Keratinocyte (primary cell): ENCODE data around the gene STUB1. TPM values are rescaled to one million over a fixed set of nuclear protein-coding genes. Genes with fewer than 3 reads are reported as not detected.

ENCODE experiments used
- DNase-seq: peaks from one replicate; pipeline ENCODE4 v3.0.0-alpha.2; 2011; ENCODE audit warnings: low read depth, missing footprints, low spot score
- FAIRE-seq: peaks from 2 replicates; lab custom pipeline; 2011; peaks lifted over from hg19 to GRCh38; lab: Jason Lieb, UNC
- H2AFZ ChIP-seq: 2 replicates; pipeline ENCODE4 v1.6.0; 2012; ENCODE audit warnings: low read length, control low read depth, inconsistent platforms; ENCODE audit not compliant: control insufficient read depth
- H3K27ac ChIP-seq: 2 replicates; pipeline ENCODE4 v1.5.1; 2011; ENCODE audit warnings: low read length; ENCODE audit not compliant: control insufficient read depth, insufficient read depth
- H3K27me3 ChIP-seq: 3 replicates; pipeline ENCODE4 v1.6.0; 2011; ENCODE audit warnings: low read length; ENCODE audit not compliant: control insufficient read depth, insufficient read depth; ENCODE audit errors: extremely low read depth
- H3K36me3 ChIP-seq, 2 experiments: 2 replicates in 1 of 2; 3 replicates in 1 of 2; pipeline ENCODE4 v1.5.1; 2011; ENCODE audit warnings: low read length in 2 of 2, mild to moderate bottlenecking in 1 of 2; ENCODE audit not compliant: control insufficient read depth in 2 of 2, insufficient read depth in 2 of 2; ENCODE audit errors: extremely low read depth in 1 of 2
- H3K4me1 ChIP-seq: 3 replicates; pipeline ENCODE4 v1.5.1; 2011; ENCODE audit warnings: low read length; ENCODE audit not compliant: control insufficient read depth, insufficient read depth; ENCODE audit errors: extremely low read depth
- H3K4me2 ChIP-seq: 3 replicates; pipeline ENCODE4 v1.6.0; 2011; ENCODE audit warnings: low read depth, low read length; ENCODE audit not compliant: control insufficient read depth, insufficient read depth; ENCODE audit errors: extremely low read depth
- H3K4me3 ChIP-seq, 3 experiments: fragments of 200-600 bp in 1 of 3; sonication (generic) in 1 of 3; 2 replicates in 2 of 3; 3 replicates in 1 of 3; pipeline ENCODE4 v1.5.1; 2011 to 2016; ENCODE audit warnings: low read length in 3 of 3, mild to moderate bottlenecking in 3 of 3, control low read depth in 2 of 3, inconsistent platforms in 1 of 3, low read depth in 1 of 3, mixed read lengths in 1 of 3, mixed run types in 1 of 3, moderate library complexity in 1 of 3; ENCODE audit not compliant: control insufficient read depth in 2 of 3, insufficient read depth in 2 of 3; ENCODE audit errors: extremely low read depth in 1 of 3
- H3K79me2 ChIP-seq: 2 replicates; pipeline ENCODE4 v1.6.0; 2012; ENCODE audit warnings: low read length; ENCODE audit not compliant: control insufficient read depth, insufficient read depth
- H3K9ac ChIP-seq: 3 replicates; pipeline ENCODE4 v1.6.0; 2011; ENCODE audit warnings: low read length; ENCODE audit not compliant: control insufficient read depth, insufficient read depth; ENCODE audit errors: extremely low read depth
- H3K9me1 ChIP-seq: 3 replicates; pipeline ENCODE4 v1.6.0; 2011; ENCODE audit warnings: low read length; ENCODE audit not compliant: control insufficient read depth, insufficient read depth; ENCODE audit errors: extremely low read depth
- H3K9me3 ChIP-seq: 2 replicates; pipeline ENCODE4 v1.5.1; 2012; ENCODE audit warnings: low read depth, low read length; ENCODE audit not compliant: control insufficient read depth
- H4K20me1 ChIP-seq: 3 replicates; pipeline ENCODE4 v1.6.0; 2011; ENCODE audit warnings: low read length; ENCODE audit not compliant: control insufficient read depth, insufficient read depth; ENCODE audit errors: extremely low read depth
- EZH2 ChIP-seq: IDR thresholded peaks from one replicate; pipeline ENCODE4 v1.6.1; 2012; ENCODE audit warnings: inconsistent platforms, mild to moderate bottlenecking, low read length, moderate library complexity
- dilution Hi-C: fragments of 300-500 bp; cut with MboI; formaldehyde crosslinking; loops from one replicate; pipeline ENCODE4 v1.7.0; 2020; ENCODE audit warnings: low sequenced_read_pairs; ENCODE audit not compliant: extremely low pct_ligation_motif_present
- polyA plus RNA-seq, 5 experiments: library from polyadenylated mRNA; depleted of rRNA in 3 of 5; stranded (reverse) in 3 of 5; stranded (forward) in 1 of 5; unstranded in 1 of 5; fragments of >200 nt; gene quantifications; 1 replicate in 1 of 5; 2 replicates in 3 of 5; 3 replicates in 1 of 5; pipeline versions ENCODE4 v1.2.1 to v1.2.3, GENCODE V29; 2011 to 2012; ENCODE audit warnings: missing spikeins in 2 of 5, low read depth in 1 of 5, low replicate concordance in 1 of 5
- TF ChIP-seq, protein P1 (sequence below), 3 experiments: IDR thresholded peaks in 1 of 3; conservative IDR thresholded peaks in 1 of 3; optimal IDR thresholded peaks in 1 of 3; 2 replicates in 2 of 3; 3 replicates in 1 of 3; pipeline versions ENCODE3 to v1.5.1; 2011; ENCODE audit warnings: low read length in 3 of 3, mild to moderate bottlenecking in 3 of 3, moderate library complexity in 2 of 3, control low read depth in 1 of 3, inconsistent platforms in 1 of 3; ENCODE audit not compliant: insufficient read depth in 2 of 3; ENCODE audit errors: extremely low read depth in 1 of 3

Gene STUB1
- polyA plus RNA-seq, 1 donor (not counting 4 experiments of a cell fraction or from before 2014, with no cell fraction given), result 124 TPM

DNA sequence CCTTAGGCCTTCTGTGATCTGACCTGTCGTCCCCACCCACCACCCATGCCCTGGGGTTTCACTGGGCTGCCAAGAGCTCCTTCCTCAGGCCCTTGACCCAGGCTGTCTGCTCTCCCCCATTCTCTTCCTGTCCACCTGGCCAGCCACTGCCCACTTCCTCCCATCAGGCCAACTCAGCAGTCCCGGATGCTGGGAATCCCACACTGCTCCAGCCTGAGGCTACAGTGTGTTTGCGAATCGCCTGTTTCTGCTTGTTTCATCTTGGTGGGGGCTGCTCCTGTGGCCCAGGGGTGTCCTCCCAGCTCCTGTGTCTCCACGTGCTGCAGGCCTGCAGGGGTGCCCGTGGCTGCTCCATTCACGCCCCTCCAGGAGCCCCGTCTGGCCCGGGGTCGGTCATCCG, 33.9 kb downstream of the STUB1 start:
- H3K36me3 ChIP-seq, result no peaks in the 10 kb centered on the region
- H3K79me2 ChIP-seq, result peaks cover 8% of the 10 kb centered on the region
- H3K27me3 ChIP-seq, result peaks cover 26% of the 10 kb centered on the region
- peaks cover 20% of the 10 kb centered on the region for H3K4me1 ChIP-seq
- peak overlapping the region; percentile 37 for H3K4me2 ChIP-seq
- no peak overlapping the region for H3K4me3 ChIP-seq
- no peak overlapping the region for H3K9ac ChIP-seq
- TF ChIP-seq, protein P1, sequence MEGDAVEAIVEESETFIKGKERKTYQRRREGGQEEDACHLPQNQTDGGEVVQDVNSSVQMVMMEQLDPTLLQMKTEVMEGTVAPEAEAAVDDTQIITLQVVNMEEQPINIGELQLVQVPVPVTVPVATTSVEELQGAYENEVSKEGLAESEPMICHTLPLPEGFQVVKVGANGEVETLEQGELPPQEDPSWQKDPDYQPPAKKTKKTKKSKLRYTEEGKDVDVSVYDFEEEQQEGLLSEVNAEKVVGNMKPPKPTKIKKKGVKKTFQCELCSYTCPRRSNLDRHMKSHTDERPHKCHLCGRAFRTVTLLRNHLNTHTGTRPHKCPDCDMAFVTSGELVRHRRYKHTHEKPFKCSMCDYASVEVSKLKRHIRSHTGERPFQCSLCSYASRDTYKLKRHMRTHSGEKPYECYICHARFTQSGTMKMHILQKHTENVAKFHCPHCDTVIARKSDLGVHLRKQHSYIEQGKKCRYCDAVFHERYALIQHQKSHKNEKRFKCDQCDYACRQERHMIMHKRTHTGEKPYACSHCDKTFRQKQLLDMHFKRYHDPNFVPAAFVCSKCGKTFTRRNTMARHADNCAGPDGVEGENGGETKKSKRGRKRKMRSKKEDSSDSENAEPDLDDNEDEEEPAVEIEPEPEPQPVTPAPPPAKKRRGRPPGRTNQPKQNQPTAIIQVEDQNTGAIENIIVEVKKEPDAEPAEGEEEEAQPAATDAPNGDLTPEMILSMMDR (optimal IDR thresholded peaks at IDR 0.05 in 1 of 3, IDR thresholded peaks at IDR 0.05 in 1 of 3, conservative IDR thresholded peaks at IDR 0.05 in 1 of 3; ENCODE audit: extremely low read depth in 1 of 3, insufficient read depth in 2 of 3, low read length in 3 of 3), result no peak
- no peak for TF ChIP-seq EZH2
- DNase-seq (no peak), FAIRE-seq (no peak)
- H2AFZ ChIP-seq, result no peak overlapping the region
- H3K9me1 ChIP-seq, result no peaks in the 10 kb centered on the region
- no peaks in the 10 kb centered on the region for H3K9me3 ChIP-seq
- H3K27ac ChIP-seq, result no peak overlapping the region
- dilution Hi-C loops, result no loop called here
- H4K20me1 ChIP-seq, result peaks cover 6% of the 10 kb centered on the region

DNA sequence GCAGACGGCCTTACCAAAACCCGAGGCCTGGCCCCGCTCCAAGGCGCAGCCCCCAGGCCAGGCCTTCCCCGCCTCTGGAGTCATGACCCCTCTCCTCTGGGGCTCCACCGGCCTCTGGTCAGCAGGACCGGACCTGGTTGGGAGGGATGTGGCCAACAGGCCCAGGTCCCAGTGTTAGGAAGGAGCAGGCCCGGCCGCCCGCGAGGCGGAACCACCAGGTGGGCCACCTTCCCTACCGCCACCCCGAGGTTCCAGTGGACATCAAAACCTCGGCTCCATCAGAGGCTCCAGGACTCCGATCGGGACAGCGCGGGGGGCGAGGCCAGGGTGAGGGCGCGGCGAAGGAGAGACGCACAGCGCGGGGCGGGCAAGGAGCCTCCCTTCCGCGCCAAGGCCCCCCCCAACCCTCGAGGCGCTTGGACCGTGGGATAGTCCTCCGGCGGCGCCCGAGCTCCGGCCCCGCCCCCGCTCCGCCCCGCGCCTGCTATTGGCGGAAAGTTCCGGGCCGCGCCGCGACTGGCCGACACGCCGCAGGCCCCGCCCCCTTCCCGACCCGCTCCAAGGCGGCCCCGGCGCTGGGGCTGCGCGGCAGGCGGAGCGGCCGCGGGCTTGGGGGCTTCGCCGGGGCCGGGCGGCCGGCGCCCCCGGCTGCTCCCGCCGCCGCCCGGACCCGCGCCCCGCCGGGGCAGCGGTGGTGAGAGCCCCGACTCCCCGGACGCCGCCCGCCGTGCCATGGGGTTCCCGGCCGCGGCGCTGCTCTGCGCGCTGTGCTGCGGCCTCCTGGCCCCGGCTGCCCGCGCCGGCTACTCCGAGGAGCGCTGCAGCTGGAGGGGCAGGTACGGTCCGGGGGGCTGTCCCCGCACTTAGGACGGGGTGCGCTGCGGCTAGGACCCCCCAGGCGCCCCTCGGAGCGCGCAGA, 34.6 kb downstream of the STUB1 start, which contains the start of gene METRN:
METRN (plus strand) TSS at position 561 of the 919 bp plus-strand sequence; CDS start at position 733, 172 bp downstream.
- TF ChIP-seq, protein P1 (optimal IDR thresholded peaks at IDR 0.05 in 1 of 3, IDR thresholded peaks at IDR 0.05 in 1 of 3, conservative IDR thresholded peaks at IDR 0.05 in 1 of 3; ENCODE audit: extremely low read depth in 1 of 3, insufficient read depth in 2 of 3, low read length in 3 of 3), result no peak
- TF ChIP-seq EZH2, result no peak
- no peak for DNase-seq
- Histone ChIP-seq H3K4me1 (peaks cover 24% of the 10 kb centered on the region), H3K27ac (peak within 1 kb of the TSS; percentile 20), H2AFZ (no peak within 1 kb of the TSS), H3K9me1 (no peaks in the 10 kb centered on the region), H3K4me2 (peak within 1 kb of the TSS; percentile 70), H3K36me3 (no peaks in the 10 kb centered on the region), H4K20me1 (peaks cover 8% of the 10 kb centered on the region), H3K9me3 (no peaks in the 10 kb centered on the region), H3K27me3 (peaks cover 18% of the 10 kb centered on the region), H3K4me3 (peak within 1 kb of the TSS; percentile 54 to 72 (median 54)), H3K79me2 (peaks cover 8% of the 10 kb centered on the region), H3K9ac (peak within 1 kb of the TSS; percentile 52)
- FAIRE-seq, result no peak
- dilution Hi-C loops, result no loop called here
